ENCODE data around the gene MMP14. TPM values are rescaled to one million over a fixed set of nuclear protein-coding genes. Genes with fewer than 3 reads are reported as not detected.

The MMP14 gene
- total and polyA plus RNA-seq, 7 donors: 21.0 to 140 (median 86.6) TPM

GRCh38 chr14:22870811-22871223 lies 34.4 kb downstream of the MMP14 start:
- intact Hi-C loops (cut with DNase I): loop anchor here (5.0 kb wide), 4 partner anchors 34 to 226 kb away; partner anchors contain the start of genes ACIN1, AJUBA, C14orf119 and MMP14
- peaks cover 0 to 49% (median 43%) of the 10 kb centered on the region in 4 donors for H3K4me1 ChIP-seq
- no peaks in the 10 kb centered on the region for H3K9me3 ChIP-seq
- WGBS, 2 donors: 3% methylated on average over 1 of the region's 1 CpG
- H3K27ac ChIP-seq: peak overlapping the region; percentile 99
- no peak for TF ChIP-seq EP300 (IDR thresholded peaks at IDR 0.05)
- TF ChIP-seq CTCF (IDR thresholded peaks at IDR 0.05): no peak
- no peak for TF ChIP-seq POLR2AphosphoS5 (IDR thresholded peaks at IDR 0.05)
- TF ChIP-seq POLR2A (IDR thresholded peaks at IDR 0.05): no peak
- H3K4me3 ChIP-seq: peak overlapping the region; percentile 77 to 93 (median 87)
- DNase-seq: no peak
- H3K27me3 ChIP-seq: no peaks in the 10 kb centered on the region
- peaks cover 15 to 27% (median 23%) of the 10 kb centered on the region in 4 donors for H3K36me3 ChIP-seq

- Histone ChIP-seq H3K9me3 (no peaks in the 10 kb centered on the region), H3K27me3 (no peaks in the 10 kb centered on the region), H3K36me3 (peaks cover 21 to 33% (median 29%) of the 10 kb centered on the region in 4 donors), H3K4me3 (peak within 1 kb of the TSS; percentile 77 to 93 (median 87)), H3K27ac (peak within 1 kb of the TSS; percentile 99), H3K4me1 (peaks cover 0 to 49% (median 47%) of the 10 kb centered on the region in 4 donors)
- TF ChIP-seq POLR2AphosphoS5 (IDR thresholded peaks at IDR 0.05): peak; percentile 74 to 93 (median 89)
- TF ChIP-seq EP300 (IDR thresholded peaks at IDR 0.05): no peak
- no peak for TF ChIP-seq CTCF (IDR thresholded peaks at IDR 0.05)
- peak; percentile 69 to 87 for TF ChIP-seq POLR2A (IDR thresholded peaks at IDR 0.05)
- 0% methylated on average over 50 of the region's 50 CpGs for WGBS, 2 donors
- peak; percentile 97 for DNase-seq
- intact Hi-C loops (cut with DNase I): loop anchor here (1.0 to 5.0 kb wide), 5 partner anchors 29 to 226 kb away; partner anchors contain the start of genes ACIN1, AJUBA, C14orf119 and MMP14
Measured at GRCh38 chr14:22871224-22872032, 35.0 kb downstream of the MMP14 start, which contains the start of gene LRP10. LRP10 (plus strand) TSS chr14:22871740; CDS start chr14:22872304, 564 bp downstream.

GRCh38 chr14:22872033-22872832 lies 35.8 kb downstream of the MMP14 start:
- peak overlapping the region; percentile 99 for H3K27ac ChIP-seq
- no peaks in the 10 kb centered on the region for H3K27me3 ChIP-seq
- H3K4me3 ChIP-seq: peak overlapping the region; percentile 77 to 93 (median 87)
- peak in 1 of 4 donors; percentile 7 for TF ChIP-seq EP300 (IDR thresholded peaks at IDR 0.05)
- TF ChIP-seq CTCF (IDR thresholded peaks at IDR 0.05): peak; percentile 88 to 97 (median 96)
- peak in 1 of 2 donors; percentile 7 for TF ChIP-seq POLR2A (IDR thresholded peaks at IDR 0.05)
- TF ChIP-seq POLR2AphosphoS5 (IDR thresholded peaks at IDR 0.05): peak; percentile 33 to 57 (median 49)
- no peaks in the 10 kb centered on the region for H3K9me3 ChIP-seq
- peaks cover 29 to 41% (median 37%) of the 10 kb centered on the region in 4 donors for H3K36me3 ChIP-seq
- DNase-seq: peak; percentile 93
- H3K4me1 ChIP-seq: peaks cover 0 to 51% (median 49%) of the 10 kb centered on the region in 4 donors
- WGBS, 2 donors: 0 to 1% methylated on average over 45 of the region's 45 CpGs
- intact Hi-C loops (cut with DNase I): loop anchor here (1.0 to 5.0 kb wide), 5 partner anchors 28 to 225 kb away; partner anchors contain the start of genes ACIN1, AJUBA, C14orf119 and MMP14

GRCh38 chr14:22872833-22873520 lies 36.6 kb downstream of the MMP14 start:
- 34 to 52% methylated on average over 10 of the region's 10 CpGs for WGBS, 2 donors
- no peak for DNase-seq
- Histone ChIP-seq H3K27me3 (no peaks in the 10 kb centered on the region), H3K4me3 (peak overlapping the region; percentile 77 to 93 (median 87)), H3K27ac (peak overlapping the region; percentile 99), H3K4me1 (peaks cover 0 to 51% (median 49%) of the 10 kb centered on the region in 4 donors), H3K36me3 (peaks cover 36 to 49% (median 45%) of the 10 kb centered on the region in 4 donors), H3K9me3 (no peaks in the 10 kb centered on the region)
- TF ChIP-seq CTCF (IDR thresholded peaks at IDR 0.05) (peak in 1 of 4 experiments; percentile 34), POLR2AphosphoS5 (IDR thresholded peaks at IDR 0.05) (no peak)
- intact Hi-C loops (cut with DNase I): loop anchor here (1.0 to 5.0 kb wide), 5 partner anchors 27 to 224 kb away; partner anchors contain the start of genes ACIN1, AJUBA, C14orf119 and MMP14

Measured in sigmoid colon (tissue), 7 donors.